Posterior vena cava (tissue), 2 donors: ENCODE measurements around the gene MUC20. TPM values are rescaled to one million over a fixed set of nuclear protein-coding genes. Genes with fewer than 3 reads are reported as not detected.
"Not testable (repeated sequence)": the region's sequence is repeated elsewhere in the genome, so short reads cannot be mapped to it uniquely, and the experiment has no call there.

Experiments
- DNase-seq: peaks from one replicate; pipeline ENCODE4 v3.0.0-alpha.2; 2020; ENCODE audit warnings: low spot score
- intact Hi-C, 2 donors: fragments of 100-400 bp; cut with DNase I; formaldehyde crosslinking; loops; one replicate each; pipeline versions ENCODE4 v1.14.1 to v1.14.2; 2022 to 2023
- total RNA-seq, 2 donors: library from RNA; stranded (reverse); fragmentation: NEBNext Ultra II Directional; extraction: Animal tissue kit (Norgen Biotek cat#: 25700); gene quantifications; one replicate each; pipeline ENCODE4 v1.2.1, GENCODE V29; 2021
- donor health status: DM: yes; HTN: yes; CAD: no.
- donor health status: DM: yes; HTN: yes; CAD: no.

The MUC20 gene
- total RNA-seq, 2 donors from 2014 or later, result 3.8 to 9.4 TPM

DNA sequence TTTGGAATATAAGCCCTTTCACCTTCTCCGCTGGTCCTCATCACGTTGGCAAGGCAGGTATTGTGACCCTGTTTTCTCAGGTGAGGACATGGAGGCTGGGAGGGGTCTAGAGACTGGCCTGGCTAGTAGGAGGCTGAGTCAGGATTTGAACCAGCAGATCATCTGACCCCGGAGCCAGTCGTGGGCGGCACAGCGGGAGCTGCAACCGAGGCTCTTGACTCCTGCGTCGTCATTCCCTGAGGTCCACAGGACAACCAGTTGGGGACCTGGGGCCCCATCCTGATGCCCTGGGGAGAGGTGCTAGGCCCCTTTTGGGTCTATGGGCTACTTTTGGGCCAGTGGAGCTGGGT is 2.2 kb downstream of the MUC20 start:
- intact Hi-C loops, DNase-seq: not testable (repeated sequence)

DNA sequence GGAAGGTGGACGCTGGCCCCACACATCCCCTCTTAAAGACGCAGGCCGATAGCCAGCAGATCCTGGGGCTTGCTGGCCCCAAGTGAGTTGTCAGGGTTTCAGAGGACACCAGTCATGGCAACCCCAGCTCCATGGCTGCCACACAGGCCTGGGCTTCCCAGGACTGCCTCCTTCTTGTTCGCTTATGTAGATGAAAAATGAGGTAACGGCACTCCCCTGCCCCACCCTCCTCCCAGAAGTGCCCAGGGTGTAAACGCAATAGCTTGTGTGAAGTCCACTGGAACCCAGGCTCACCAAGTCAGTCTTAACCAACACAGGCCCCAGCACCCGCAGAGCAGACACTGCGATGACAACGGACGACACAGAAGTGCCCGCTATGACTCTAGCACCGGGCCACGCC is 3.6 kb downstream of the MUC20 start:
- intact Hi-C loops, DNase-seq: not testable (repeated sequence)

DNA sequence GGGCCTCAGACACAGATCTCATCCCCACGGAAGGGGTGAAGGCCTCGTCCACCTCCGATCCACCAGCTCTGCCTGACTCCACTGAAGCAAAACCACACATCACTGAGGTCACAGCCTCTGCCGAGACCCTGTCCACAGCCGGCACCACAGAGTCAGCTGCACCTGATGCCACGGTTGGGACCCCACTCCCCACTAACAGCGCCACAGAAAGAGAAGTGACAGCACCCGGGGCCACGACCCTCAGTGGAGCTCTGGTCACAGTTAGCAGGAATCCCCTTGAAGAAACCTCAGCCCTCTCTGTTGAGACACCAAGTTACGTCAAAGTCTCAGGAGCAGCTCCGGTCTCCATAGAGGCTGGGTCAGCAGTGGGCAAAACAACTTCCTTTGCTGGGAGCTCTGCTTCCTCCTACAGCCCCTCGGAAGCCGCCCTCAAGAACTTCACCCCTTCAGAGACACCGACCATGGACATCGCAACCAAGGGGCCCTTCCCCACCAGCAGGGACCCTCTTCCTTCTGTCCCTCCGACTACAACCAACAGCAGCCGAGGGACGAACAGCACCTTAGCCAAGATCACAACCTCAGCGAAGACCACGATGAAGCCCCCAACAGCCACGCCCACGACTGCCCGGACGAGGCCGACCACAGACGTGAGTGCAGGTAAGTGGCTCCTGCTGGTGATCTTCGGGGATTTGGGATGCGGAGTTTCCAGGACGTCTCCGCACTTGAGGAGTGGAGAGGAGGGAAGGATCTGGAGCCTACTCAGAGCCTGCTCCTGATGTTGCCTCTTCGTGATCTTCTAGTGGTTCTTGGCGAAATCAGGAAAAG is 5.3 kb downstream of the MUC20 start:
- DNase-seq, intact Hi-C loops: not testable (repeated sequence)

- DNase-seq, result no peak
- intact Hi-C loops, result no loop called here
These were observed 6.9 kb downstream of the MUC20 start for GRCh38 chr3:195727606-195728195.

DNA sequence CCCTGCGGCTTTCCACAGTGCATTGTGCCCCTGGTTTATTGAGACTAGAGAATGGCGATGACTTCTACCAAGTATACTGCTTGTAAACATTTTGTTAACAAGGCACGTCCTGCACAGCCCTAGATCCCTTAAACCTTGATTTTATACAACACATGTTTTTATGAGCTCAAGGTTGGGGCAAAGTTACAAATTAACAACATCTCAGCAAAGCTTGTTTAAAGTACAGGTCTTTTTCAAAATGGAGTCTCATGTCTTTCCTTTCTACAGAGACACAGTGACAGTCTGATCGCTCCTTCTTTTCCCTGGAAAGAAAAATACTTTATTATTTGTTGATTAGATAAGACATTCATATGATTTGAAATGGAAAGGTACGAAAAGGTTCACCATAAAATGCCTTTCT is 8.0 kb downstream of the MUC20 start:
- intact Hi-C loops, result not testable (repeated sequence)

GRCh38 chr3:195729476-195730251 is 8.9 kb downstream of the MUC20 start:
- intact Hi-C loops, result no loop called here
- DNase-seq, result peak; percentile 77

More for the DNA sequence above, 8.0 kb downstream of the MUC20 start:
- DNase-seq, result not testable (repeated sequence)

DNA sequence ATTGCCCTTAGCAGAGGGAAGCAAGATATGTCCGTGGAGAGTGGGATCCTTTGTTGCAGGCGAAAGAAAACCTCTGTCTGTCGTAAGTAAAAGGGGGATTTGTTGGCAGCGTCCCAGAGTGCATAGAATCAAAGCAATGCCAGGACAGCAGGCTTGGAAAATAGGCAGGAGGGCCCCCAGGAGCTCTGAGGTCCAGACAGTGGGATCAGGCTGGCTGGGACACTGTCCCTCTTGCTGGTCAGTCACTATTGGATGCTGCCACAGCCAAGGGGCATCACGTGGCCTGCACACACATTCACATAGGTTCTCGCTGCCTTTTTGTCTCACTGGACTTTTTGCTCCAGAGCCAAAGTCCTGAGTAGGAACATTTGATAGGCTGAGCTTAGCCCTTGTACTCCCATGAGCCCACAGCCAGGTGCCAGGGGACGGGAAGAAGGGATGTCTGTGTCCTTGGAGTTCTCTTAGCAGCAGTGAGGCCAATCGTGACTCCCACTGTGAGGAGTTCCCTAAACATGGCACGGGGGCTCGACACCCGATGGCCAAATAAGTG is 10.7 kb downstream of the MUC20 start:
- DNase-seq, result peak; percentile 72
- intact Hi-C loops, result no loop called here

DNA sequence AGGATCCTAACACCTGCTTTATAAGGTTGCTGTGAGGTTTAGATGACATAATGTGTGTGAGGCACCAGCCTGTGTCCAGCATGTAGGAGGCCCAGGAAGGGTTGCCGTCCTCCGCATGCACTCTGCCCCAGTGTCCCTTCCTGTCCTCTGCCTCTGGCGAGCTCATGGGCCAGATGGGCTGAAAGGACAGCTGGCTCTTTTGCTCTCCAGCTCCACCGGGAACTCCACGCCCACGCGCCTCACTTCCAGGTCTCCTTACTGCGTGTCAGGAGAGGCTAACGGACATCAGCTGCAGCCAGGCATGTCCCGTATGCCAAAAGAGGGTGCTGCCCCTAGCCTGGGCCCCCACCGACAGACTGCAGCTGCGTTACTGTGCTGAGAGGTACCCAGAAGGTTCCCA is 12.2 kb downstream of the MUC20 start:
- no peak for DNase-seq
- intact Hi-C loops, result no loop called here

DNA sequence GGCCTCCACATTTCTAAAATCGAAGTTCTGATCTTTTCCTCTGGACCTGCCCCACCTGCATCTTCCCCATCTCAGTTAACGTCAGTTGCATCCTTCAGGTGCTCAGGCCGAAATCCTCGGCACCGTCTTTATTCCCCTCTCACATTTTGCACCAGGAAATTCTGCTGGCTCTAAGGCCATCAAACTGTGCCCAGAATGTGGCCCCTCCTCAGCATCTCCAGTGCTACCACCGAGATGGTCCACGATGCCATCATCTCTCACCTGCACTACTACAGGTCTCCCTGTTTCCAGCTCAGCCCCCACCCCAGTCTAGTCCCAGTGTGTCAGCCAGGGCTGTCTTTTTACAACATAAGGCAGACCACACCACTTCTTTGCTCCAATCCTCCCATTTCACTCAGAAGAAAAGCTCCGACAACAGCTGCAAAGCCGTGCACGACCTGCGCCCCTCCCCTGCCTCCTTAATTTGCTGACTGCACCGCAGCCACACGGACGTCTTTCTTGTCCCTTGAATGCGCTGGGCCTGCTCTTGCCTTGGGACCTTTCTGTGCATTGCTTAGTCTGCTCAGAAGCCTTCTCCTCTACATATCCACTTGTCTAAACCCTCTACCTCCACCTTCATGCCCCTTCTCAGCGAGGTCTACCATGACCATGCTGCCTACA is 14.4 kb downstream of the MUC20 start:
- intact Hi-C loops, result no loop called here
- DNase-seq, result no peak

DNA sequence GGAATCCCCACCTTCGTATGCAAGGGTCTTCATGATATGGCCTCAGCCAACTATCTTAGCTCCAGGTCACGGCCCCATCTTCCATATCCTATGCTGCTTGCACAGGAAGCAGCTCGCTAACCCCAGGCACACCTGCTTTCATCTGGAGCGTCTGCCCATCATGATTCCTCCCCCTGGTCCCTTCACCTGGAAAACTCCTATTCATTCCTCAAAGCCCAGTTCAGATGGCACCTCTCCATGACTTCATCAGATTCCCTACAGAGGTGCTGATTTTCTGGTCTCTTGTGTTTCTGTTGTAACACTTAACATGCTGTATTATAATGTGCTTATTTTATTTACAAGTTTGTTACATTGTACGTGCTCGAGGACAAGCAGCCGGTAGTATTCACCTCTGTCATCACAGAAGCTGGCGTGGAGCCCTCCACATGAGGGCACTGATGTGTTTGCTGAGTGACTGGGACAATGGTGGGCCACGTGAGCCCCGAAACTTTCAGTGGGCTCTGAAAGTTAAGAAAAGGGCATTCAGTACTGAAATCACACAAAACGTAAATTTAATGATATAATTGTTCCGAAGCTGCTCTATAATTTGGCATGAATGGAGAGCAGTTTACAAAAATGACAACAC is 16.2 kb downstream of the MUC20 start:
- intact Hi-C loops, result no loop called here
- DNase-seq, result no peak

- DNase-seq, intact Hi-C loops: not testable (repeated sequence)
These were observed 17.0 kb downstream of the MUC20 start for GRCh38 chr3:195737782-195738181.

- intact Hi-C loops, result no loop called here
- DNase-seq, result peak; percentile 76
These were observed 17.7 kb downstream of the MUC20 start for GRCh38 chr3:195738274-195739044.

DNA sequence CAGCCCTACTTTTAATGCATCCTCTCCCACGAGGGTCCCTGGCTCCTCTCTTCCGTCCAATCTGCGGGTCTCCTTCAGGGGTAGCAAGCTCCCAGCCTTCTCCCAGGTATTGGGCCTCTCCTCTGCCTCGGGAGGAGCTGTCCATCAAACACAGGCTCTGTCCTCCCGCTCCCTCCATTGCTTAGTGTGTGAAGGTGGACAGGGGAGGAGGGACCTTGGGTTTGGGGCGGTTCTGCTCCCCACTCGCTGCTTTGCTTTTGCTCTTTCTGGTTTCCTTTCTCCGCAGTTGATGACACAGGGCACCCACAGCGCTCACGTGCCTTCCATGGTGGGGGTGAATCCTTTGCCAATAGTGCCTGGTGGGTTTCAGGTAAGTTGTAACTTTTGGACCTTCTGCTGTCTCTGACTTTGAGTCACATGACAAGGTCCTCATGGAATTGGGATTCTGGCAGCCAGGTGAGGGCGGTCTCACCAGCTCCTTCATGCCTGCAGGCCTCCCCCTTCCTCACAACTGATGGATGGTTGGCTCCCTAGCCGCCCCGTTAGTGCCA is 18.9 kb downstream of the MUC20 start:
- intact Hi-C loops, result no loop called here
- DNase-seq, result peak; percentile 60

- DNase-seq, result no peak
- intact Hi-C loops, result no loop called here
These were observed 23.7 kb downstream of the MUC20 start for GRCh38 chr3:195744437-195744836.

DNA sequence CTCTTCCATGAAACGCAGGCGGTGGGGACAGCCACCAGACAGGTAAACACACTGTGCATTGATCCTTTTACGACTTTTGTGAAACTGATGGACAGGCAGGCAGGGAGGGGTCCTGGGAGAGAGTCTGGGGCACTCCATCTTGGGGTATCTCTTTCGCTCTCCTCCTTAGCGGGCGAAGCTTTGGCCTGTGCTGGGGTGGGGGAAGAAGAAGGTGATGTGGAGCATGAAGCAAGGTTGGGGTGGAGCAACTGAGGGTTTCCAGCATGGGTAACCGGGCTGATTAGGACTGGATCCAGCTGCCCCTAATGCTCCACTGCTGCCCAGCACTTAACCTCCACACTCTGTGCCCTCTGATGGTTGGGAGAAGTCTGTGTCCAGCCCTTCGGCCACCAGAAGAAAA is 25.6 kb downstream of the MUC20 start:
- DNase-seq, result no peak

DNA sequence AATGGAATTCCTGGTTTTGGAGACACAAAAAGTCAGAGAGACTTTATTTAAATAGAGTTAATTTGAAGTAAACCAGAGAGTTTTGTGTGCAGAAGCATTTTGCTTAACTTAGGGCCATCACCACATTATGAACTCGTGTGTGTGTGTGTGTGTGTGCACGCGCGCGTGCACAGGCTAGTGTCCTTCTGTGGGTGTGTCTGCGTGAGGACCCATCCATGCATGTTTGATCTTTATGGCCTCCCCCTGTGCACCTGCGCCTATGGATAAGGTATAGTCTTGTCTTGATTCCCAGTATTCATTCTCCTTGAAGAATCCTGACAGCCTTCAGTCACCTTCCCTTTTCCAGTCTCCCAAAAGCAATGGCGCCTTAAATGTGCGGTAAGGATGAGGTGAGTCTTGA is 26.0 kb downstream of the MUC20 start:
- DNase-seq, result no peak
- intact Hi-C loops, result no loop called here

More for the DNA sequence above, 25.6 kb downstream of the MUC20 start:
- intact Hi-C loops, result no loop called here

- intact Hi-C loops, result no loop called here
- DNase-seq, result no peak
These were observed 27.9 kb downstream of the MUC20 start for GRCh38 chr3:195748661-195749060.

GRCh38 chr3:195749101-195749500 is 28.3 kb downstream of the MUC20 start:
- intact Hi-C loops, result not testable (repeated sequence)

More at GRCh38 chr3:195749101-195749500, 28.3 kb downstream of the MUC20 start:
- DNase-seq, result not testable (repeated sequence)
